ENCODE results near the gene RAB3GAP1.

GRCh38 chr2:135099802-135100483 is 47.9 kb downstream of the RAB3GAP1 start:
- TF ChIP-seq CTCF (IDR thresholded peaks at IDR 0.05) = no peak
- no peak for TF ChIP-seq SIN3A (IDR thresholded peaks at IDR 0.05; ENCODE audit: borderline replicate concordance, insufficient read depth, low read depth, low read length)
- TF ChIP-seq POLR2AphosphoS5 (IDR thresholded peaks at IDR 0.05; ENCODE audit: low read depth, low read length) = no peak
- no peak for TF ChIP-seq REST (IDR thresholded peaks at IDR 0.05; ENCODE audit: insufficient read depth in 1 of 2, low read depth in 2 of 2, low read length in 1 of 2)
